GM21786 (cell line): ENCODE results near the gene SRP68.
"Not testable (repeated sequence)": the region's sequence is repeated elsewhere in the genome, so short reads cannot be mapped to it uniquely, and the experiment has no call there.

Source experiments
- ATAC-seq: cut with Tn5 transposase; IDR thresholded peaks from one replicate; pipeline ENCODE4 v1.9.1; 2021; ENCODE audit not compliant: unreplicated experiment

The SRP68 gene

GRCh38 chr17:76048025-76048605 lies 24.2 kb downstream of the SRP68 start:
- no peak for ATAC-seq

DNA sequence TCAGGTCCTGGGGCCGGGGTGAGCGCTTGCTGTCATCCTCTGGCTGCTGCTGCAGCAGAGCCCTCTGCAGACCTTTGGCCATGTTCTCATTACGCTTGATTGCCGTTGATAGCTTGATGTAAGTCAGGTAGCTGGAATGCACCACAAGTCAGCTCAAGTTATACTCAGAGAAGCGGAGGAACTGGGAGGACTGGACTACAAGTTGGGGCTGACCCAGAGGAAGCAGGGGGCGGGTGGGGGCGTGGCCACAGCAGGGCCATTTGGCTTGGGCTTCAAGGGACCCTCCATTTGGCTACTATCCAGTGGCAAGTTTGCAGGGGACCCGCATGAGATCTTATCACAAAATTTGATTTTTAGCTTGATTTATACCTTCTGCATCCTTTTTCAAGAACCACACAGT lies 26.3 kb downstream of the SRP68 start:
- ATAC-seq, result no peak

- ATAC-seq, result not testable (repeated sequence)
These were observed 27.8 kb downstream of the SRP68 start for GRCh38 chr17:76044475-76045007.

- not testable (repeated sequence) for ATAC-seq
These were observed 29.4 kb downstream of the SRP68 start for GRCh38 chr17:76042868-76043267.

GRCh38 chr17:76040376-76040775 lies 31.9 kb downstream of the SRP68 start:
- ATAC-seq, result no peak

DNA sequence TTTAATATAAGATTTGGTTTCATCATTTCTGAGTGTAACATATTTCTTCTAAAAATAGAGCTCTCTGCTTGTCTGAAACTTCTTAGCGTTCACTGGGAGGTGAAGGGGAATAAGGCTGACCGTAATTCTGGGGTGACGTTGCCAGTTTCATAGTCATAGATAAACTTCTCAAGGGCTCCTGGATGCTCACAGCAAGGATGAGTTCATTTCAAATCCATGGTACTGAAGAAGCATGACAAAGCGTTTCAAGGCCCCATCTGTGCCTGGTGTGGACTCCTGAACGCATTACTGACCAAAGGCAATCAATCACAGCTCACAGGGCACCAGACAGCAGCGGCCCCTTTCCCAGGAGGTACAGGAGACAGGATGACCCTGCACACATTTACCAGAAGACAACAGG lies 33.2 kb downstream of the SRP68 start:
- ATAC-seq, result no peak

DNA sequence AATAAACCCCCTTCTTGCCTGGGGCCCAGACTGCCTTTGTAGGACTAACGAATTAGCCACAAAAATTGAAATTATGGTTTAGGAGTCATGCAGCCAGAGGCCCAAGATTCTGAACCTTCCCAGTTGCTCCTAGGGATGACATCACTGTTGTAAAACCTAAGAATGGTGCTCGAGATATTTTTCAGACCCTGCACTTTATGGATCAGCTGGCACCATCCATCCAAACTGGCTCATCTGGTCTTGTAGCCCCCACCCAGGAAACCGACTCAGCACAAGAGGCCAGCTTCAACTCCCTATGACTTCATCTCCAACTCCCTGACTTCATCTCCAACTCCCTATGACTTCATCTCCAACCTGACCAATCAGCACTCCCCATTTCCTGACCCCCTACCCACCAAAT lies 34.3 kb downstream of the SRP68 start:
- ATAC-seq, result no peak

DNA sequence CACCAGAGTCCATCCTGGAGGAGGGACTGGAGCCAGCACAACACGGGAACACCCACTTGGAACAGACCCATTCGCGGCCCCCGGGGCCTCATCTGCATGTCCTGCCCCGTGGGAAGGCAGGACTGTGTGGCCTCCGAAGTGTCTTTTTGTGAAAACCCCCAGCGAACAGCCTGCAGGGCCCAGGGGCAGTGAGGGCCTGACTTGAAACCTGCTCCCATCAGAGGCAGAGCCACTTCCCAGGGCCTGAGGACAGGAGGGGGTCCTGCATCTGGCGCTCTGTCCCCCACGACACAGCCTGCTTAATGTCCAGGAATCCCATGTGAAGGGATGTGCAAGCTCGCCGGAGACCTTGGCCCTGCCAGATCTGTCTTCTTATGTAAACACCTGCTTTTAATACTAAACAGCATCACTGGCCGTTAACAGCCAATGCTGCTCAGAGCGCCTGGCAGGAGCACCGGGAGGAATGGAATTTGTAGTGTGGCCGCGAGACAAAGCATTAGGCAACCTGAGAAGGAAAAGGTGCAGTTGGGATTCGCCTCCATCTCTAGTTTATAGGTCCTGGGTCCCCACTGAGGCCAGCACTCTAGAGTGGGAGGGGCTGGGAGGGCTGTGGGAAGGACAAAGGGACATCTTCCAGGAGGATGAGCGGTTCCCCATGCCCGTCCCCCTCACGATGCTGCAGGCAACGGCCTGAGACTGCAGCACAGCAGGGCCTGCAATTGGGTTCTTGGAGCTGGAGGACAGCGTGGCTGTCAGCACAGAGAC lies 35.6 kb downstream of the SRP68 start:
- ATAC-seq, result no peak

DNA sequence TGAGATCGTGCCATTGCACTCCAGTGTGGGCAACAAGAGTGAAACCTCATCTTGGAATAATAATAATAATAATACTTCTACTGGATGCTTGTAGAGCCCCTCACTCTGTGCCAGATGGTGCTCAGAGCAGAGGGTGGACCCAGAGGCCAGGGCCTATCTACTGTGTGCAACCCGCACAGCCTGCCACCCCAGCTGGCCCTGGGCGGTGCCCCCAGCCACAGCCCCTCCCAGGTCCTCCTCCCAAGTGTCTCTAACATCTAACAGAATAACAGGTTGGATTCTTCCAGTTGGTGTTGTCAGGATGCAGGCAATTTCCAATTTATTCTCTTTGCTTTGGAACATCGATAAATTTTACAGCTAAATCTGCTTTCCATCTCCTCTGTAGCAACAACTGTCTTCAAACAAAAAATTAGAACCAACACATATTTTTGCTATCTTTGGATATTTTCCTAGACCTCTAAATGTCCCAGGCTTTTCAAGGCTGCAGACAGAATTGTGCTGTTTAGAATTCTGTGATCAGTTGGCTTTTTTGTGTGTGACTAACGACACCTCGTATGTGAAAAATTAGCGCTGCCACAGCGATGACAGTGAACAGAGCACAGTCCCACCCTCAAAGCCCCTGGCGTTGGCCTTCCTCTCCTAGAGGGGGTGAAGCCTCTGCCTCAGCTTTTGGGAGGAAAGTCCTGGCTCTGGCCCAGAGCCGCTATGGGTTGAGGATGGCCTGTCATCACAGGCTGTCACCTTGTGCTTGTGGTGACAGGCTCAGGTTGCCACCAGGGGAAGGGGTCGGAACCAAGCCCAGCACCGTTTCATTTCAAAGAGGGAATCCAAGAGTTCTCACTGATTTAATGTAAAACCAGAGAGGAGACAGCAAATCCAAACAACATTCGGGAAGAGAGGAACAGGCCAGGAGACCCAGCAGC lies 37.6 kb downstream of the SRP68 start:
- no peak for ATAC-seq

DNA sequence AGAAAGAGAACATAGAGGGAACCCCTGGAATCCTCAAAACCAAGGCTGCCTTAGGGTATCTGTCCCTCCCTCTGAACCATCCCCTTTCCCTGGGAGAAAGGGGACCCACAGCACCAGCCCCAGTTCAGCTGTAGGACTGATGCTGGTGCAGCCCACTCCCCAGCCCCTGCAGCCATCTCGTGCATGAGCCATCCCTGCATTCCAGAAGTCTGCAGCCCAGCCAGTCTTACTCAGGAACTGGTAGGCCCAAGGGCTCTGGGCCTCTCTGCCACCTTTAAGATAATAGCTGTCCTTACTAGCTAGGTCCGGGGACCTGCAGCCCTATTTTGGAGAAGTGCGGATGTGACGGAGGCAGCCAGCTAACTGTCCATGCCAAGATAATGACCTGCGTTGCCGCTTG lies 39.2 kb downstream of the SRP68 start:
- no peak for ATAC-seq

GRCh38 chr17:76032780-76033108 lies 39.6 kb downstream of the SRP68 start:
- no peak for ATAC-seq

DNA sequence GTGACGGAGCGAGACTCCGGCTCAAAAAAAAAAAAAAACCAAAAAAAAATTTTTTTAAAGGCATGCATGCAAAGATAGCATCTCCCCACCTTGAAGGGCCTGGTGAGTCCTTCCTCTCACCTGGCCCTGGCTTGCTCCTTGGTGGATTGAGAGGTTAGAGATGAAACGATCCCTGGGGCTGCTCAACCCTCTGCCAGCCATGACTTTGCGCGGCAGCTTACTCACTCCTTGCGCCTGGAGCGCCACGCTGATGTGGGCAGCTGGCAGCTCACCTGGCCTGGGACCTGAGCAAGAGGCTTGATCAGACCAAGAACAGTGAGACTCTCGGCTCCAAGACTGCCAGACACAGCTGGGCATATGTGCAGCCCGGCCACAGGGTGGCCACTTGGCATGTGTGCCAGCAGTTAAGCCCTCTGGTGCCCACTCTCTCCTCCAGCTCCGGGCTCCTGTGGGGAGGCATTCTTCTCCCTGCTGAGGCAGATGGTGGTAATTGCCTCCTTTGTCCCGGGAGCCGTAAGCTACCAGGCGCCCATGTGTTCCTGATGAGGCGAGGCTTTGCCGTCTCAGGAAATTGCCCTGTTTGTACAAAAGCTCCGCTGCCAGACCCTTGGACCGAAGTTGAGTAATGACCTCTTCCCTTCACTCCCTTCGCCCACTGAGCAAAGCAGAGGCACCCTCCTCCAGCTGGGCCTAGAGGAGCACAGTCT lies 40.1 kb downstream of the SRP68 start:
- no peak for ATAC-seq

GRCh38 chr17:76027159-76027839 lies 45.0 kb downstream of the SRP68 start, which contains the start of gene EVPL:
Gene EVPL (minus strand): TSS chr17:76027306. CDS start chr17:76027198, 108 bp downstream.
- ATAC-seq, result no peak

- no peak for ATAC-seq
These were observed 45.6 kb downstream of the SRP68 start for GRCh38 chr17:76026714-76027158.

- ATAC-seq, result no peak
These were observed 47.0 kb downstream of the SRP68 start for GRCh38 chr17:76025294-76025693.

GRCh38 chr17:76024353-76024752 lies 48.0 kb downstream of the SRP68 start:
- no peak for ATAC-seq

DNA sequence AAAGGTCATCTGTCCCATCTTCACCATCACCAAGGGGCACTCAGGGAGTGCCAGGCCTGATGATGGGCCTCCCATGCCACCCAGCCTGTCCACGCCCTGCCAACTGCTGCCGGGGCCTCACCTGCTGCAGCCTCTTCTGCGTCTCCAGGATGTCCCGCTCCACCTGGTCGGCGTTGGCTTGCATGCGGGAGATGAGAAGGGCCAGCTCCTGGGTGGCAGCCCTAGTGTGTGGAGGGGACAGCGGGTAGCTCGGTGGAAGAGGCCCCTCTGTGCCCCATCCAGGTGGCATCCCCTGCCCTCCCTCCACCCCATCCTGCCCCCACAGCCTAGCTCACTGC lies 48.4 kb downstream of the SRP68 start:
- ATAC-seq, result no peak

DNA sequence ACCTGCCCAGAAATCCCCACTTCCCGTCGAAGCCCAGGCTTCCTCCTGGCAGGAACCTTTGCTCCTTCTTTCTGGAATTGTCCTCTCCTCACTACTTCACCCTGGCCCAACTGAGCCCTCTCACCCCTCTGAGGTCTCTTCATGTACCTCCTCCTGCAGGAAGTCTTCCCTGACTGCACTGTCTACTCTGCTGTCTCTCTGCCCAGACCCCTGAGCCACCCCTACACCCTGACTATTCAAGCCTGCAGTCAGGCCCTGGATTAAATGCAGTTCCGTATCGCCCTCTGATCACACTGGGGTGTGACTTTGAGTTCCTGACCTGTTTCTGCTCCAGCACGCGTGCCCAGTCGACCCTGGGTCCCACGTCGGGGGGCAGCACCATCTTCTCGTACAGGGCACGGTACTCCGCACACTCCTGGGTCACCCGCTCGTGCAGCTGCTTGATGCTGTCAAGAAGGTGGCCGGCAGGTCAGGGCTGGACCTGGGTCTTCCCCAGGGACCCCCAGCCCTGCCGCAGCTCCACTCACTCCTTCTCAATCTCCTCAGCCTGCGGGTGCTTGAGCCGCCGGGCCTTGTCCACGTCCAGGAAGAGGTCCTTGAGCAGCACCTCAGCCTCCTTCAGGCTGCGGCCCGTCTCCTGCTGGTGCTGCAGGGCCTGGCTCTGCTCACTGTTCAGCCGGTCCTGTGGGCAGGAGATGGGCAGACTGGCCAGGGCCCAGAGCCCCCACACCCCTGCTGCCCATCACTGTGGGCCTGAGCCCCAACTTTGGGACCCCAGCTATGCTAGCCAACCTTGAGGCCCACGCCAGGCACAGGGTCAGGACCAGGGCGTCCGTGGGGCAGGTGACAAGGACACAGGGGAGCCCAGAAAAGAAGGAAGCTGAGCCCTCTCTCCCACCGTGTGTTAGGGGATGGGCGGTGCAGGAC lies 49.1 kb downstream of the SRP68 start:
- no peak for ATAC-seq

DNA sequence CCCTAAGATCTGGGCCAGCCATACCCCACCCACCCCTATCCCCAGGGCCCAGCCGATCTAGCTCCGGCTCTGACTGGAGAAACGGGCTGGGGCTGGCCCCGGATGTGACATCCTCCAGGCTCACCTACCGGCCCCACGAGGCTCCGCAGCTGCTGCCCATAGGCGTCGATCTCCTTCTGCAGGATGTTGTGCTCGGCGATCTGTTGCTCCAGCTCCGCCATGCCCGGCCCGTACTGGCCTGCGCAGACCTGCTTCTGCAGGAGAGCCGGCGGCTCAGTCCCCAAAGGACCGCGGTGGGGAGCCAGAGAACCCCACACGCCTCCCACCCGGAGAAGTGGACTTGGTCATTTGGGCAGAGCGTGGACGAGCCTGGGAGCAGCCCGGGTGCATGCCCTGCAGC lies 50.0 kb downstream of the SRP68 start:
- no peak for ATAC-seq
